ENCODE results near the gene ZNF277. TPM values are rescaled to one million over a fixed set of nuclear protein-coding genes. Genes with fewer than 3 reads are reported as not detected.

The ZNF277 gene
- total RNA-seq, 4 donors from 2014 or later, result 2.2 to 27.6 (median 24.1) TPM

DNA sequence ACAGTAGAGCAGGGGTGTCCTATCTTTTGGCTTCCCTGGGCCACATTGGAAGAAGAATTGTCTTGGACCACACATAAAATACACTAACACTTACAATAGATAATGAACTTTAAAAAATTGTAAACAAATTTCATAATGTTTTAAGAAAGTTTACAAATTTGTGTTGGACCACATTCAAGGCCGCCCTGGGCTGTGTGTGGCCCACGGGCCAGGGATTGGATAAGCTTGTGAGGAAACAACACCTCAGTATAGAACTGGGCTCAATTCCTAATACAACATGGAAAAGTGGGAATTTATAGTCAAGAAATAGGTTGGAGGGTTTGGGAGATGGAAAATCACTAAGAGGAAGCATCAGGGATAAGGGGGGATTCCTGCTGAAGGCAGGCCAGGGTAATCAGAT, 17.7 kb downstream of the ZNF277 start:
- intact Hi-C loops (cut with DNase I; ENCODE audit: low total_unique reads), result no loop called here
- Histone ChIP-seq H3K4me1 (no peaks in the 10 kb centered on the region), H3K9me3 (no peaks in the 10 kb centered on the region), H3K36me3 (no peaks in the 10 kb centered on the region), H3K27me3 (no peaks in the 10 kb centered on the region), H3K27ac (no peak overlapping the region), H3K4me3 (no peak overlapping the region)
- WGBS, 2 donors (ENCODE audit: low coverage in 1 of 2), result 93 to 100% methylated on average over 2 of the region's 2 CpGs
- DNase-seq, result no peak
- in situ Hi-C loops (cut with MboI; ENCODE audit: low pct_ligation_motif_present in 1 of 4, low pct_unique_long_range_greater_than_20kb in 1 of 4, low sequenced_read_pairs in 3 of 4), result loop anchor here in 2 of 4 donors (25.0 kb wide), 2 partner anchors 163 to 238 kb away; partner anchors contain the start of gene IFRD1 (in 1 of the 2)
- TF ChIP-seq POLR2AphosphoS5 (IDR thresholded peaks at IDR 0.05), result no peak
- TF ChIP-seq POLR2A (IDR thresholded peaks at IDR 0.05), result no peak
- no peak for TF ChIP-seq EP300 (IDR thresholded peaks at IDR 0.05; ENCODE audit: low read depth)
- TF ChIP-seq, protein P1, sequence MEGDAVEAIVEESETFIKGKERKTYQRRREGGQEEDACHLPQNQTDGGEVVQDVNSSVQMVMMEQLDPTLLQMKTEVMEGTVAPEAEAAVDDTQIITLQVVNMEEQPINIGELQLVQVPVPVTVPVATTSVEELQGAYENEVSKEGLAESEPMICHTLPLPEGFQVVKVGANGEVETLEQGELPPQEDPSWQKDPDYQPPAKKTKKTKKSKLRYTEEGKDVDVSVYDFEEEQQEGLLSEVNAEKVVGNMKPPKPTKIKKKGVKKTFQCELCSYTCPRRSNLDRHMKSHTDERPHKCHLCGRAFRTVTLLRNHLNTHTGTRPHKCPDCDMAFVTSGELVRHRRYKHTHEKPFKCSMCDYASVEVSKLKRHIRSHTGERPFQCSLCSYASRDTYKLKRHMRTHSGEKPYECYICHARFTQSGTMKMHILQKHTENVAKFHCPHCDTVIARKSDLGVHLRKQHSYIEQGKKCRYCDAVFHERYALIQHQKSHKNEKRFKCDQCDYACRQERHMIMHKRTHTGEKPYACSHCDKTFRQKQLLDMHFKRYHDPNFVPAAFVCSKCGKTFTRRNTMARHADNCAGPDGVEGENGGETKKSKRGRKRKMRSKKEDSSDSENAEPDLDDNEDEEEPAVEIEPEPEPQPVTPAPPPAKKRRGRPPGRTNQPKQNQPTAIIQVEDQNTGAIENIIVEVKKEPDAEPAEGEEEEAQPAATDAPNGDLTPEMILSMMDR (IDR thresholded peaks at IDR 0.05), result no peak

DNA sequence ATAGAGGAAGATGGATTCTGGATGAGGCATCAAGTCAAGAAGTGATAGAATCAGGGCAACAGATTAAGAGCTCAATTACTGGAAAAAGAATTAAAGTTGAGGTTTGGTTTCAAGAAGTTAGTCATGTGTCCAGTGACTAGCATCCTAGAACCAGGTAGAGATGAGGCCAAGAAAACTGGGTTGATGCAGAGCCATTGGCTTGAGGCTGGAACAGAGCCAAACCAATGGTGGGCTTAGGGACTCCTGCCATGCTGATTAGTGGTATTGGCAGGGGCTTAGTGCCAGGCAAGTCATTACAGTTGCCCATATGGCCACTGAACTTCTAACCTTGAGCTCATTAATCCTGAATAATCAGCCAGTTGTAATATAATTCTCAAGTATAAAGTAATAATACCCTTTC, 18.5 kb downstream of the ZNF277 start:
- TF ChIP-seq, protein P1 (IDR thresholded peaks at IDR 0.05), result no peak
- TF ChIP-seq POLR2AphosphoS5 (IDR thresholded peaks at IDR 0.05), result no peak
- TF ChIP-seq EP300 (IDR thresholded peaks at IDR 0.05; ENCODE audit: low read depth), result no peak
- no peak for TF ChIP-seq POLR2A (IDR thresholded peaks at IDR 0.05)
- intact Hi-C loops (cut with DNase I; ENCODE audit: low total_unique reads) (no loop called here), in situ Hi-C loops (cut with MboI; ENCODE audit: low pct_ligation_motif_present in 1 of 4, low pct_unique_long_range_greater_than_20kb in 1 of 4, low sequenced_read_pairs in 3 of 4) (no loop called here)
- Histone ChIP-seq H3K27ac (no peak overlapping the region), H3K27me3 (no peaks in the 10 kb centered on the region), H3K9me3 (no peaks in the 10 kb centered on the region), H3K4me1 (no peaks in the 10 kb centered on the region), H3K4me3 (no peak overlapping the region), H3K36me3 (no peaks in the 10 kb centered on the region)
- no peak for DNase-seq

DNA sequence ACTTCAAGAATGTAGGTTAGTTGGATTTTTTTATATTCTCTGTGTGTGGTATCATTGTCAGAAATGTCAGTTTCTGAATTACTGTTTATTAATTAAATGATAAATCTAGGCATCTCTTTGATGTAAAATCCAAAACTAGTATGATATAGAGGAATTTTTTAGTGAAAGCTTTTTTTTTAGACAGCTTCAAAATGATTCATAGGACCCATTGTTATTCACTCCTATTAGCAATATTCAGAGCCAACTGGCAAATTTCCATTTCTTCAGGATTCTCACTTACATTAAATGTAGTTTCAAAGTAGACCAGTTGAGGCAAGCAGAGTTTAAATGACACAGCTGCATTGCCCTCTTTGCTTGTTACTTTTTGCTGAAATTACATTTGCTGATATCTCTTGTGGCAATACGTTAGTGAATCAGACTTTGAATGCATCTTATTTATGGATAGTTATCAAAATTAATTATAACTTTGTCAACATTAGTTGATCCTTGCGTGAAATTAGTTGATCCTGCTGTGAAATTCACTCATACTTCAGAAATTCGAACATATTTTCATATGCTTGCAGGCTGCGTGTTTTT, 20.3 kb downstream of the ZNF277 start:
- intact Hi-C loops (cut with DNase I; ENCODE audit: low total_unique reads) (no loop called here), in situ Hi-C loops (cut with MboI; ENCODE audit: low pct_ligation_motif_present in 1 of 4, low pct_unique_long_range_greater_than_20kb in 1 of 4, low sequenced_read_pairs in 3 of 4) (no loop called here)
- no peak for TF ChIP-seq POLR2A (IDR thresholded peaks at IDR 0.05)
- TF ChIP-seq, protein P1 (IDR thresholded peaks at IDR 0.05), result no peak
- no peak for DNase-seq
- H3K36me3 ChIP-seq, result no peaks in the 10 kb centered on the region
- no peak overlapping the region for H3K27ac ChIP-seq
- H3K4me3 ChIP-seq, result no peak overlapping the region
- WGBS, 2 donors (ENCODE audit: low coverage in 1 of 2), result 98% methylated on average over 4 of the region's 4 CpGs
- H3K27me3 ChIP-seq, result no peaks in the 10 kb centered on the region
- H3K9me3 ChIP-seq, result no peaks in the 10 kb centered on the region
- no peaks in the 10 kb centered on the region for H3K4me1 ChIP-seq

DNA sequence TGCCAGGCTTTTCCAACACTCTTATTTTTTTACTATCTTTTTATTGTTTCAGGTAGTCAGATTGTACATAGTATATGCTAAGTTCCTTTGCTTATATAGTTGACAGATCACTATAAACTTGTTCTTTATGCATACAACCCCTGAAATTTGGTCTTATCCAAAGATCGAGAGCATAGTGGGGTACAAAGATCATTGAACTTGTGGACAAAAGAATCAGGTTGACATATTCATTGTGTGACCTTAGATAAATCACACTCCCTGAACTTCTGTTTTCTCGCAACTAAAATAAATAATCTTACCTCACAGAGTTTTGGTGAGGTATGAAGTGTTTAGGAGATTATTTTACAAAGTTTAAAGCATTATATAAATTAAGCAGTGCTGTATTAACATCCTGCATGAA, 22.1 kb downstream of the ZNF277 start:
- H3K4me1 ChIP-seq, result peaks cover 0 to 3% (median 0%) of the 10 kb centered on the region in 4 donors
- intact Hi-C loops (cut with DNase I; ENCODE audit: low total_unique reads), result no loop called here
- H3K27me3 ChIP-seq, result no peaks in the 10 kb centered on the region
- in situ Hi-C loops (cut with MboI; ENCODE audit: low pct_ligation_motif_present in 1 of 4, low pct_unique_long_range_greater_than_20kb in 1 of 4, low sequenced_read_pairs in 3 of 4), result no loop called here
- H3K27ac ChIP-seq, result no peak overlapping the region
- DNase-seq, result no peak
- TF ChIP-seq POLR2AphosphoS5 (IDR thresholded peaks at IDR 0.05) (no peak), EP300 (IDR thresholded peaks at IDR 0.05; ENCODE audit: low read depth) (no peak), POLR2A (IDR thresholded peaks at IDR 0.05) (no peak)
- TF ChIP-seq, protein P1 (IDR thresholded peaks at IDR 0.05), result no peak
- no peak overlapping the region for H3K4me3 ChIP-seq
- WGBS, 2 donors (ENCODE audit: low coverage in 1 of 2), result 87 to 100% methylated on average over 2 of the region's 2 CpGs
- H3K36me3 ChIP-seq, result no peaks in the 10 kb centered on the region
- no peaks in the 10 kb centered on the region for H3K9me3 ChIP-seq

All from transverse colon (tissue), 4 donors.